Neuronal stem cell (in vitro differentiated cells): ENCODE data around the gene IFIT2.
A peak's percentile ranks its signal among the peaks of the same experiment; 100 is the strongest.

Experiments used
- DNase-seq: peaks from one replicate; pipeline ENCODE4 v3.0.0-alpha.2; 2013; ENCODE audit warnings: low spot score
- H2AFZ ChIP-seq: one replicate; pipeline ENCODE4 v1.6.1; 2013; ENCODE audit warnings: mild to moderate bottlenecking, low read length, inconsistent platforms
- H2AK5ac ChIP-seq: 2 replicates; pipeline ENCODE4 v1.6.1; 2013; ENCODE audit warnings: low read depth, mild to moderate bottlenecking, inconsistent platforms, low read length, moderate library complexity, mixed read lengths
- H2BK120ac ChIP-seq: 2 replicates; pipeline ENCODE4 v1.6.1; 2013; ENCODE audit warnings: low read depth, mild to moderate bottlenecking, inconsistent platforms, low read length, moderate library complexity, mixed read lengths
- H2BK12ac ChIP-seq: one replicate; pipeline ENCODE4 v1.6.1; 2013; ENCODE audit warnings: low read length, inconsistent platforms
- H2BK15ac ChIP-seq: 2 replicates; pipeline ENCODE4 v1.6.1; 2013; ENCODE audit warnings: mild to moderate bottlenecking, low read length, inconsistent platforms, mixed read lengths
- H2BK5ac ChIP-seq: one replicate; pipeline ENCODE4 v1.6.1; 2013; ENCODE audit warnings: inconsistent platforms, mild to moderate bottlenecking, low read length, moderate library complexity
- H3K14ac ChIP-seq: one replicate; pipeline ENCODE4 v1.6.1; 2013; ENCODE audit warnings: low read length, inconsistent platforms
- H3K18ac ChIP-seq: 2 replicates; pipeline ENCODE4 v1.6.1; 2013; ENCODE audit warnings: low read length, inconsistent platforms
- H3K23ac ChIP-seq: 2 replicates; pipeline ENCODE4 v1.6.1; 2013; ENCODE audit warnings: low read depth, mild to moderate bottlenecking, mixed read lengths, low read length, inconsistent platforms; ENCODE audit not compliant: poor library complexity
- H3K27ac ChIP-seq: replicated peaks from 3 replicates; pipeline ENCODE4 v1.5.1; 2013; ENCODE audit warnings: low read length, inconsistent platforms
- H3K27me3 ChIP-seq, 3 experiments: 2 replicates each; pipeline ENCODE4 v1.6.1; 2013; ENCODE audit warnings: low read length in 3 of 3, mild to moderate bottlenecking in 2 of 3, inconsistent platforms in 1 of 3, low read depth in 1 of 3, mixed read lengths in 1 of 3, moderate library complexity in 1 of 3; ENCODE audit not compliant: control insufficient read depth in 3 of 3, insufficient read depth in 3 of 3
- H3K36me3 ChIP-seq, 2 donors: replicated peaks in 1 of 2; 2 replicates each; pipeline ENCODE4 v1.6.1; 2013; ENCODE audit warnings: low read length in 2 of 2; ENCODE audit not compliant: control insufficient read depth in 2 of 2, insufficient read depth in 2 of 2
- H3K4ac ChIP-seq: 2 replicates; pipeline ENCODE4 v1.6.1; 2013; ENCODE audit warnings: inconsistent platforms, mild to moderate bottlenecking, low read length, moderate library complexity
- H3K4me1 ChIP-seq, 2 donors: 1 replicate in 1 of 2; 2 replicates in 1 of 2; pipeline ENCODE4 v1.6.1; 2013; ENCODE audit warnings: low read length in 2 of 2, low read depth in 1 of 2; ENCODE audit not compliant: control insufficient read depth in 2 of 2, insufficient read depth in 1 of 2
- H3K4me2 ChIP-seq: one replicate; pipeline ENCODE4 v1.6.1; 2013; ENCODE audit warnings: mild to moderate bottlenecking, low read length, inconsistent platforms; ENCODE audit not compliant: insufficient read depth, poor library complexity, severe bottlenecking
- H3K4me3 ChIP-seq, 2 donors: 2 replicates each; pipeline ENCODE4 v1.5.1; 2013; ENCODE audit warnings: low read length in 2 of 2, mild to moderate bottlenecking in 2 of 2, inconsistent platforms in 1 of 2, moderate library complexity in 1 of 2
- H3K79me1 ChIP-seq: one replicate; pipeline ENCODE4 v1.6.1; 2013; ENCODE audit warnings: low read depth, mild to moderate bottlenecking, inconsistent platforms, low read length, moderate library complexity
- H3K9ac ChIP-seq: one replicate; pipeline ENCODE4 v1.6.1; 2013; ENCODE audit warnings: mild to moderate bottlenecking, low read depth, low read length, inconsistent platforms; ENCODE audit not compliant: poor library complexity
- H3K9me3 ChIP-seq, 2 donors: replicated peaks in 1 of 2; 2 replicates each; pipeline versions ENCODE3 to v1.6.1; 2013; ENCODE audit warnings: low read length in 2 of 2, mild to moderate bottlenecking in 2 of 2, inconsistent platforms in 1 of 2, low read depth in 1 of 2, mixed read lengths in 1 of 2, moderate library complexity in 1 of 2; ENCODE audit not compliant: control insufficient read depth in 2 of 2, insufficient read depth in 1 of 2
- H4K8ac ChIP-seq: one replicate; pipeline ENCODE4 v1.6.1; 2013; ENCODE audit warnings: low read depth, mild to moderate bottlenecking, inconsistent platforms, low read length, moderate library complexity
- H4K91ac ChIP-seq: one replicate; pipeline ENCODE4 v1.6.1; 2013; ENCODE audit warnings: low read length, low read depth, mild to moderate bottlenecking, inconsistent platforms; ENCODE audit not compliant: poor library complexity
- WGBS, 2 donors: extraction: QIAGEN DNeasy Blood & Tissue Kit; methylation state at CpG; one replicate each; pipeline ENCODE4 v1.1.7; 2013; ENCODE audit warnings: missing lambda C conversion rate in 2 of 2, mixed read lengths in 1 of 2; ENCODE audit not compliant: insufficient read length in 2 of 2, insufficient replicate concordance in 1 of 2; ENCODE audit errors: extremely low coverage in 2 of 2; 5-methylcytosine and 5-hydroxymethylcytosine counted together

Gene IFIT2

GRCh38 chr10:89279421-89279869 lies 22.4 kb upstream of the IFIT2 start:
- Histone ChIP-seq H3K9me3 (no peaks in the 10 kb centered on the region), H3K4ac (no peak overlapping the region), H3K4me2 (no peak overlapping the region), H3K9ac (no peak overlapping the region), H2BK12ac (no peak overlapping the region), H3K14ac (no peak overlapping the region), H2BK120ac (no peak overlapping the region), H3K23ac (no peak overlapping the region), H3K27me3 (no peaks in the 10 kb centered on the region), H2AK5ac (no peak overlapping the region), H4K8ac (no peak overlapping the region), H2BK15ac (no peak overlapping the region), H3K79me1 (no peaks in the 10 kb centered on the region), H2BK5ac (no peak overlapping the region), H3K4me1 (peaks cover 5 to 12% of the 10 kb centered on the region in 2 donors), H3K4me3 (no peak overlapping the region), H3K18ac (no peak overlapping the region), H2AFZ (peak overlapping the region; percentile 26), H4K91ac (no peak overlapping the region), H3K27ac (no peak overlapping the region), H3K36me3 (no peaks in the 10 kb centered on the region)
- no peak for DNase-seq
- WGBS, 2 donors, result no CpG with 5 or more reads among the region's 1 CpG

GRCh38 chr10:89280508-89280907 lies 21.3 kb upstream of the IFIT2 start:
- no peak overlapping the region for H3K23ac ChIP-seq
- H3K36me3 ChIP-seq, result no peaks in the 10 kb centered on the region
- H3K9ac ChIP-seq, result no peak overlapping the region
- H3K27ac ChIP-seq, result no peak overlapping the region
- no CpG with 5 or more reads among the region's 3 CpGs for WGBS, 2 donors
- peaks cover 5 to 11% of the 10 kb centered on the region in 2 donors for H3K4me1 ChIP-seq
- H3K4me3 ChIP-seq, result no peak overlapping the region
- H3K4me2 ChIP-seq, result no peak overlapping the region
- no peaks in the 10 kb centered on the region for H3K79me1 ChIP-seq
- no peak overlapping the region for H2BK12ac ChIP-seq
- no peaks in the 10 kb centered on the region for H3K27me3 ChIP-seq
- no peak overlapping the region for H3K14ac ChIP-seq
- H3K9me3 ChIP-seq, result no peaks in the 10 kb centered on the region
- no peak overlapping the region for H2AK5ac ChIP-seq
- no peak overlapping the region for H2BK120ac ChIP-seq
- no peak overlapping the region for H3K18ac ChIP-seq
- H4K8ac ChIP-seq, result no peak overlapping the region
- no peak for DNase-seq
- no peak overlapping the region for H4K91ac ChIP-seq
- no peak overlapping the region for H2BK5ac ChIP-seq
- H2BK15ac ChIP-seq, result no peak overlapping the region
- no peak overlapping the region for H2AFZ ChIP-seq
- H3K4ac ChIP-seq, result no peak overlapping the region

GRCh38 chr10:89281606-89282395 lies 20.0 kb upstream of the IFIT2 start:
- Histone ChIP-seq H3K9ac (no peak overlapping the region), H3K27ac (no peak overlapping the region), H3K79me1 (no peaks in the 10 kb centered on the region)

GRCh38 chr10:89283025-89283935 lies 18.6 kb upstream of the IFIT2 start:
- no peak for DNase-seq
- no peak overlapping the region for H3K9ac ChIP-seq
- H2BK5ac ChIP-seq, result no peak overlapping the region
- no peak overlapping the region for H2AK5ac ChIP-seq
- no peak overlapping the region for H4K8ac ChIP-seq
- no peaks in the 10 kb centered on the region for H3K79me1 ChIP-seq
- no peaks in the 10 kb centered on the region for H3K36me3 ChIP-seq
- H3K27me3 ChIP-seq, result no peaks in the 10 kb centered on the region
- H2BK12ac ChIP-seq, result no peak overlapping the region
- H3K27ac ChIP-seq, result no peak overlapping the region
- no peak overlapping the region for H3K23ac ChIP-seq
- WGBS, 2 donors, result no CpG with 5 or more reads among the region's 6 CpGs
- no peak overlapping the region for H3K4ac ChIP-seq
- H3K4me1 ChIP-seq, result peaks cover 5 to 10% of the 10 kb centered on the region in 2 donors
- H3K14ac ChIP-seq, result no peak overlapping the region
- H2BK120ac ChIP-seq, result no peak overlapping the region
- no peak overlapping the region for H3K4me2 ChIP-seq
- H3K9me3 ChIP-seq, result no peaks in the 10 kb centered on the region
- no peak overlapping the region for H4K91ac ChIP-seq
- H3K4me3 ChIP-seq, result peak overlapping the region in 1 of 2 donors; percentile 30
- H2BK15ac ChIP-seq, result no peak overlapping the region
- no peak overlapping the region for H3K18ac ChIP-seq
- H2AFZ ChIP-seq, result peak overlapping the region; percentile 86

More at GRCh38 chr10:89281606-89282395, 20.0 kb upstream of the IFIT2 start:
- Histone ChIP-seq H3K4me1 (peaks cover 5 to 11% of the 10 kb centered on the region in 2 donors), H3K14ac (no peak overlapping the region), H2BK120ac (no peak overlapping the region), H3K27me3 (no peaks in the 10 kb centered on the region), H2BK15ac (no peak overlapping the region), H3K9me3 (no peaks in the 10 kb centered on the region), H4K91ac (no peak overlapping the region), H3K23ac (no peak overlapping the region), H2AFZ (no peak overlapping the region), H3K4me2 (no peak overlapping the region), H4K8ac (no peak overlapping the region), H3K18ac (no peak overlapping the region), H3K4me3 (no peak overlapping the region), H2BK12ac (no peak overlapping the region), H3K36me3 (no peaks in the 10 kb centered on the region), H2BK5ac (no peak overlapping the region), H3K4ac (no peak overlapping the region), H2AK5ac (no peak overlapping the region)
- DNase-seq, result no peak
- WGBS, 2 donors, result no CpG with 5 or more reads among the region's 4 CpGs
